Neural crest cell (in vitro differentiated cells): ENCODE data around the gene DNAJC2. TPM values are rescaled to one million over a fixed set of nuclear protein-coding genes. Genes with fewer than 3 reads are reported as not detected.
"Not testable (repeated sequence)": the region's sequence is repeated elsewhere in the genome, so short reads cannot be mapped to it uniquely, and the experiment has no call there.

Experiments used
- DNase-seq: peaks from one replicate; pipeline ENCODE4 v3.0.0; 2021; ENCODE audit warnings: low read depth, mixed read lengths, low spot score
- H3K27ac Mint-ChIP-seq: one replicate; pipeline ENCODE4 v1.8.0; 2021; ENCODE audit warnings: mild to moderate bottlenecking, mixed read lengths; ENCODE audit not compliant: unreplicated experiment
- H3K27me3 Mint-ChIP-seq: 2 replicates; pipeline ENCODE4 v1.8.0; 2021; ENCODE audit warnings: low read depth, mild to moderate bottlenecking, mixed read lengths
- H3K36me3 Mint-ChIP-seq: 2 replicates; pipeline ENCODE4 v1.8.0; 2021; ENCODE audit warnings: low read depth, mild to moderate bottlenecking, mixed read lengths
- H3K4me1 Mint-ChIP-seq: 2 replicates; pipeline ENCODE4 v1.8.0; 2021; ENCODE audit warnings: mixed read lengths
- H3K4me3 Mint-ChIP-seq: one replicate; pipeline ENCODE4 v1.8.0; 2021; ENCODE audit warnings: mild to moderate bottlenecking, mixed read lengths
- H3K9me3 Mint-ChIP-seq: 2 replicates; pipeline ENCODE4 v1.8.0; 2021; ENCODE audit warnings: mixed read lengths
- total RNA-seq: library from RNA; stranded (reverse); gene quantifications from 2 replicates; pipeline ENCODE4 v1.2.1, GENCODE V29; 2021

DNAJC2 gene
- total RNA-seq, 1 donor from 2014 or later: 28.9 TPM

- H3K36me3 Mint-ChIP-seq: peaks cover 11% of the 10 kb centered on the region
- not testable (repeated sequence) for H3K27me3 Mint-ChIP-seq, DNase-seq, H3K4me1 Mint-ChIP-seq, H3K9me3 Mint-ChIP-seq, H3K4me3 Mint-ChIP-seq, H3K27ac Mint-ChIP-seq
These were observed 71.2 kb downstream of the DNAJC2 start for GRCh38 chr7:103273374-103273773.

GRCh38 chr7:103266229-103266628 lies 78.3 kb downstream of the DNAJC2 start:
- not testable (repeated sequence) for H3K27me3 Mint-ChIP-seq, H3K9me3 Mint-ChIP-seq, H3K36me3 Mint-ChIP-seq, H3K27ac Mint-ChIP-seq, DNase-seq, H3K4me1 Mint-ChIP-seq, H3K4me3 Mint-ChIP-seq

- H3K36me3 Mint-ChIP-seq, H3K4me3 Mint-ChIP-seq, H3K9me3 Mint-ChIP-seq, H3K27ac Mint-ChIP-seq, H3K27me3 Mint-ChIP-seq, H3K4me1 Mint-ChIP-seq, DNase-seq: not testable (repeated sequence)
These were observed 80.5 kb downstream of the DNAJC2 start for GRCh38 chr7:103264054-103264453.

Other genes with a start within 250 kb of the DNAJC2 start
- 15.0 and 17.4 TPM in 2 replicates for gene NAPEPLD, start 195.7 kb downstream of the DNAJC2 start, total RNA-seq
- gene PMPCB, start 47.3 kb downstream of the DNAJC2 start, total RNA-seq: 64.4 and 69.5 TPM in 2 replicates
- gene PSMC2, start 2.9 kb upstream of the DNAJC2 start, total RNA-seq: 122 and 124 TPM in 2 replicates
- gene SLC26A5, start 101.4 kb upstream of the DNAJC2 start, total RNA-seq: not detected in 2 replicates